GM11168 (cell line): ENCODE measurements around the gene GGA1.

Source experiments
- in situ Hi-C: fragments of 300-500 bp; cut with MboI; formaldehyde crosslinking; loops from one replicate; pipeline ENCODE4 v1.12.0; 2022; ENCODE audit warnings: low sequenced_read_pairs; ENCODE audit not compliant: unreplicated experiment

Gene GGA1

GRCh38 chr22:37608477-37609239 lies at the start of gene GGA1:
GGA1 (plus strand) TSS chr22:37608834; CDS start chr22:37608861, 27 bp downstream.
- in situ Hi-C loops: no loop called here

- in situ Hi-C loops: no loop called here
Observed at GRCh38 chr22:37559521-37559900, 49.1 kb upstream of the GGA1 start.

- in situ Hi-C loops: no loop called here
Observed at GRCh38 chr22:37559901-37560607, 48.6 kb upstream of the GGA1 start, which contains the start of gene CDC42EP1. CDC42EP1 (plus strand) TSS chr22:37560480; CDS start chr22:37566350, 5,870 bp downstream.

GRCh38 chr22:37560608-37561211 lies 47.9 kb upstream of the GGA1 start:
- in situ Hi-C loops: no loop called here

- in situ Hi-C loops: no loop called here
Observed at GRCh38 chr22:37561212-37562048, 47.2 kb upstream of the GGA1 start.

DNA sequence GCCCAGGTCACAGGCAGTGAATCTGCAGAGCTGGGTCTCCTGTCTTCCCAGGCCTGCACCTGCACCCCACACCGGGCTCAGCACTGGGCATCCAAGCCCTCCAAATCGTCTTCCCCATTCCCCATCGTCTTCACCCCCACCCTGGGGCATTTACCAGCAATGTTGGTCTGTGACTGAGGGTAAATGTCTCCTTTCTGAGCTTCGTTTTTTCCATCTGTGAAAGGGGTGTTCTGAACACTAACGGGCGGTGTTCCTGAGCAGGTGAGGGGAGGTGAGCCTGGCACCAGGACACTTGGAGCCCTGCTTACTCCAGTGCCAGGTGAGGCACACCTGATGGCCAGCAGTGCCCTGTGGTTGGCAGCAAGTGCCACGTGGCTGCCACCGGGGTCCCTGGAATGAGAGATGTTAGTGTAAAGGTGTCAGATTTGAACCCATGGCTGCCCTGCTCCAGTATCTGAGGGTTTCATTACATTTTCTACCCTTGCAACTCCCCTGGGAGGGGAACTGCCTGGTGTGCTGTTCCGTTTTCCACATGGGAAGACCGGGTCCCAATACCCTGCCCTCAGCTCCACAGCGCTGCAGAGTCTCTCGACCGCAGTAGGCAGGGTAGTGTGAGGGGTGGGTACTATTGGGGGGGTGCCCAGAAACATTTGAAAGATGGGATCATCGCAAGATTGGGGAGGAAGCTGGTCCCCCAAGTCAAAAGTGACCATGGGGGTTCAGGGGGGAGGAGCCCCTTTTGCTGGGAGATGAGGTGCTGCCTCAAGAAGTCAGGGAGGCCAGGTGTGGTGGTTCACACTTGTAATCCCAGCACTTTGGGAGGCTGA lies 46.4 kb upstream of the GGA1 start:
- in situ Hi-C loops: no loop called here

DNA sequence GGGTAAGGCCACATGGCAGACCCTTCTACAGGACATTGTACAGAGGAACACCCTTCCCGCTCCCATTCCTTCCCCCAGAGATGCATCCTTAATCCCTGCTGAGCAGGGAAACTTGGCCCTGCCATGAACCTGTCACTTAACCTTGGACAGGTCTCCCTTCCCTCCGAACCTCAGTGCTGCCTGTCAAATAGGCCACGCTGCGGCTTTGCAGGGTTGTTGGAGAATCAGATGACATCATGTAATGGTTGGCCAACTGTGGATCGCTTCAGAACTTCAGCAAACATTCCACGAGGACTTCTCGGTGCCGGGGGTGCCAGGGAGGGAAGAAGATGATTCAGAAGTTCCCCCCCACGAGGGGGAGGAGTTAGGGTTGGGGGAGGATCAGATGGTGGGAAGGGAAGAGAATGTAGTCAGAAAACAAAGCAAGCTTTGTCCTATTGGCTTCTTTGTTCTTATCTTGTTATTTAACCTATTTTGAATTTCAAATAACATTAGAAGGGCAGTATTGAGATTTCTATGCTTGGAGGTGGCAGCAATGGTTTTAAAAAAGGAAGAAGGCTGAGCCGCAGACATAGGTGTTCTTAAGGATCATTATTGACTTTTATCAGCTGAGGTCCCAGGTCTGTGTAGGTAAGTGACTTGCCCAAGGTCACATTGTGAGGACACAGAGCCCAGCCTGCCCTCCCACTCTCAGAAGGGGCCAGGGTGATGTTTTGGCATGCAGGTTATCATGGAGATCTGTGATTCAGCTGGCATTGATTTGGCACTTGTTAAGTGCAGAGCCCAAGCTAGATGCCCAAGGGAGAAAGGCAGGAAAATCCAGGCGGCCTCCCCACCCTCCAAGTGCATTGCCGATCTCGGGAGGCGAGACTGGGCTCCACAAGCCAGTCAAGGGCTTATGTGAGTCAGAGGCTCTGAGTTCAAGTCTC lies 45.2 kb upstream of the GGA1 start:
- in situ Hi-C loops: no loop called here

GRCh38 chr22:37564111-37564711 lies 44.4 kb upstream of the GGA1 start:
- in situ Hi-C loops: no loop called here

DNA sequence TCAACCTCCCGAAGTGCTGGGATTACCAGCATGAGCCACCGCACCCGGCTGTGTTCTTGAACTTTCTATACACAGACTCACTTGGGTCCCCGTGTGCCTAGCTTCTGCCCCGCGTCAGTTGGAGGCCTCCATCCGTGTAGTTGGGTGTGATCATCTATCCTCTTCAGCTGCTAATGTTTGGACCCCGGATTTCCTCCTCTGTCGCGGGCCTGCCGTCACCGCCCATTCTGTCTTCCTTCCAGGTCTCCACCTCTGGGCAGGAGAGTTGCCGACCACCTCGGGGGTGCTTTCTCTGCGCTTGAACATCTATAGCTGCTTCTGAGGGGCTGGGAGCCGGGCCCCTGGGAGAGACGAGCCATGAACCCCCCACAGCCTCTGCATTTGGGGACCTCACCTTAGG lies 42.8 kb upstream of the GGA1 start:
- in situ Hi-C loops: no loop called here

DNA sequence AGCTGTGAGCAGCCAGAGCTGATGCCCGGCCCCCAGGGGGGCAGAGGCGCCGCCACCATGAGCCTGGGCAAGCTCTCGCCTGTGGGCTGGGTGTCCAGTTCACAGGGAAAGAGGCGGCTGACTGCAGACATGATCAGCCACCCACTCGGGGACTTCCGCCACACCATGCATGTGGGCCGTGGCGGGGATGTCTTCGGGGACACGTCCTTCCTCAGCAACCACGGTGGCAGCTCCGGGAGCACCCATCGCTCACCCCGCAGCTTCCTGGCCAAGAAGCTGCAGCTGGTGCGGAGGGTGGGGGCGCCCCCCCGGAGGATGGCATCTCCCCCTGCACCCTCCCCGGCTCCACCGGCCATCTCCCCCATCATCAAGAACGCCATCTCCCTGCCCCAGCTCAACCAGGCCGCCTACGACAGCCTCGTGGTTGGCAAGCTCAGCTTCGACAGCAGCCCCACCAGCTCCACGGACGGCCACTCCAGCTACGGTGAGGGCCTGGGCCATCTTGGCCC lies 42.3 kb upstream of the GGA1 start:
- in situ Hi-C loops: no loop called here

- in situ Hi-C loops: no loop called here
Observed at GRCh38 chr22:37566903-37567798, 41.5 kb upstream of the GGA1 start.

DNA sequence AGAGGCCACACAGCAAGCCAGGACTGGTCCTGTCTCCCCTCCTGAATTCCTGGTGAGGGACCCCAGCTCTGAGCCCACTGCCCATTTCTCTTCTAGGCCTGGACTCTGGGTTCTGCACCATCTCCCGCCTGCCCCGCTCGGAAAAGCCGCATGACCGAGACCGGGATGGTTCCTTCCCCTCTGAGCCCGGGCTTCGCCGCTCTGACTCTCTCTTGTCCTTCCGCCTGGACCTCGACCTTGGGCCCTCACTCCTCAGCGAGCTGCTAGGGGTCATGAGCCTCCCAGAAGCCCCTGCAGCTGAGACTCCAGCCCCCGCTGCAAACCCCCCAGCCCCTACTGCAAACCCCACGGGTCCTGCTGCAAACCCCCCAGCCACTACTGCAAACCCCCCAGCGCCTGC lies 40.6 kb upstream of the GGA1 start:
- in situ Hi-C loops: no loop called here

DNA sequence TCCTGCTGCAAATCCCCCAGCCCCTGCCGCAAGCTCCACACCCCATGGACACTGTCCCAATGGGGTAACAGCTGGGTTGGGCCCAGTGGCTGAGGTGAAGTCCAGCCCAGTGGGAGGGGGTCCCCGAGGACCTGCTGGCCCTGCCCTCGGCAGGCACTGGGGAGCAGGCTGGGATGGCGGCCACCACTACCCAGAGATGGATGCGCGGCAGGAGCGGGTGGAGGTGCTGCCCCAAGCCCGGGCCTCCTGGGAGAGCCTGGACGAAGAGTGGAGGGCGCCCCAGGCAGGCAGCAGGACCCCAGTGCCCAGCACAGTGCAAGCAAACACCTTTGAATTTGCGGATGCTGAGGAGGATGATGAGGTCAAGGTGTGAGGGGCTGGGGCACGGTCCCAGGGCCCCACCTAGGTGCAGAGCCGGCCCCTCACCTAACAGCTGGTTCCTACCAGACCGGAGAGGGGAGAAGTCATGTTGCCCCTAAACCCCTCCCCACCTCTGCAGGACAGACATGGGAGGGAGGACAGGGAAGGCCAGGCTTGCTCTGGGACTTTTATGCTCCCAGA lies 40.1 kb upstream of the GGA1 start:
- in situ Hi-C loops: no loop called here

GRCh38 chr22:37569009-37569920 lies 39.4 kb upstream of the GGA1 start:
- in situ Hi-C loops: no loop called here

- in situ Hi-C loops: loop anchor here (5.0 kb wide), 1 partner anchor 33 kb away; no protein-coding TSS in a partner anchor
Observed at GRCh38 chr22:37569921-37570660, 38.5 kb upstream of the GGA1 start.
